ENCODE data around the gene CHPF.

DNA sequence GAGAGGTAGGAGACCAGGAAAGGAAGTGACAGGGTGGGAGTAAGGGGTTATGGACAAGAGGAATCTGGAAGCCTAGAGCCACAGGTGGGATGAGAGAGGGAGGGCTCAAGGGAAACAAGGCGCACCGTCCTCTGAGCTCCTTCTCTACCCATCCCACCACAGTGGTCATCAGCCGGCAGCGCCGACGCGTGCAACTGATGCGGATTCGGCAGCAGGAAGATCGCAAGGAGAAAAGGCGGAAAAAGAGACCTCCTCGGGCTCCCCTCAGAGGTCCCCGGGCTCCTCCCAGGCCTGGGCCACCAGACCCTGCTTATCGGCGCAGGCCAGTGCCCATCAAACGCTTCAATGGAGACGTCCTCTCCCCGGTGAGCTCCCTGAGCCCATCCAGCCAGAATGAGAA, 5.4 kb upstream of the CHPF start:
- TF ChIP-seq, protein P1, sequence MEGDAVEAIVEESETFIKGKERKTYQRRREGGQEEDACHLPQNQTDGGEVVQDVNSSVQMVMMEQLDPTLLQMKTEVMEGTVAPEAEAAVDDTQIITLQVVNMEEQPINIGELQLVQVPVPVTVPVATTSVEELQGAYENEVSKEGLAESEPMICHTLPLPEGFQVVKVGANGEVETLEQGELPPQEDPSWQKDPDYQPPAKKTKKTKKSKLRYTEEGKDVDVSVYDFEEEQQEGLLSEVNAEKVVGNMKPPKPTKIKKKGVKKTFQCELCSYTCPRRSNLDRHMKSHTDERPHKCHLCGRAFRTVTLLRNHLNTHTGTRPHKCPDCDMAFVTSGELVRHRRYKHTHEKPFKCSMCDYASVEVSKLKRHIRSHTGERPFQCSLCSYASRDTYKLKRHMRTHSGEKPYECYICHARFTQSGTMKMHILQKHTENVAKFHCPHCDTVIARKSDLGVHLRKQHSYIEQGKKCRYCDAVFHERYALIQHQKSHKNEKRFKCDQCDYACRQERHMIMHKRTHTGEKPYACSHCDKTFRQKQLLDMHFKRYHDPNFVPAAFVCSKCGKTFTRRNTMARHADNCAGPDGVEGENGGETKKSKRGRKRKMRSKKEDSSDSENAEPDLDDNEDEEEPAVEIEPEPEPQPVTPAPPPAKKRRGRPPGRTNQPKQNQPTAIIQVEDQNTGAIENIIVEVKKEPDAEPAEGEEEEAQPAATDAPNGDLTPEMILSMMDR (IDR thresholded peaks at IDR 0.05): no peak
- no peak for TF ChIP-seq POLR2A (IDR thresholded peaks at IDR 0.05)
